IPS-18a (cell line): ENCODE data around the gene AHNAK2.
"Not testable (repeated sequence)": the region's sequence is repeated elsewhere in the genome, so short reads cannot be mapped to it uniquely, and the experiment has no call there.

Experiments
- H3K27ac ChIP-seq: one replicate; pipeline ENCODE4 v1.5.1; 2013; ENCODE audit warnings: low read length
- H3K27me3 ChIP-seq: one replicate; pipeline ENCODE4 v1.6.1; 2013; ENCODE audit warnings: mild to moderate bottlenecking, low read length; ENCODE audit not compliant: control insufficient read depth, insufficient read depth
- H3K36me3 ChIP-seq: one replicate; pipeline ENCODE4 v1.6.1; 2013; ENCODE audit warnings: low read depth, low read length; ENCODE audit not compliant: control insufficient read depth
- H3K4me1 ChIP-seq: one replicate; pipeline ENCODE4 v1.6.1; 2013; ENCODE audit warnings: low read depth, low read length; ENCODE audit not compliant: control insufficient read depth
- H3K4me3 ChIP-seq: one replicate; pipeline ENCODE4 v1.5.1; 2013; ENCODE audit warnings: low read length
- H3K9ac ChIP-seq: one replicate; pipeline ENCODE4 v1.6.1; 2013; ENCODE audit warnings: mild to moderate bottlenecking, low read length, moderate library complexity
- H3K9me3 ChIP-seq: one replicate; pipeline ENCODE4 v1.6.1; 2013; ENCODE audit warnings: low read depth, low read length; ENCODE audit not compliant: control insufficient read depth

AHNAK2 gene

DNA sequence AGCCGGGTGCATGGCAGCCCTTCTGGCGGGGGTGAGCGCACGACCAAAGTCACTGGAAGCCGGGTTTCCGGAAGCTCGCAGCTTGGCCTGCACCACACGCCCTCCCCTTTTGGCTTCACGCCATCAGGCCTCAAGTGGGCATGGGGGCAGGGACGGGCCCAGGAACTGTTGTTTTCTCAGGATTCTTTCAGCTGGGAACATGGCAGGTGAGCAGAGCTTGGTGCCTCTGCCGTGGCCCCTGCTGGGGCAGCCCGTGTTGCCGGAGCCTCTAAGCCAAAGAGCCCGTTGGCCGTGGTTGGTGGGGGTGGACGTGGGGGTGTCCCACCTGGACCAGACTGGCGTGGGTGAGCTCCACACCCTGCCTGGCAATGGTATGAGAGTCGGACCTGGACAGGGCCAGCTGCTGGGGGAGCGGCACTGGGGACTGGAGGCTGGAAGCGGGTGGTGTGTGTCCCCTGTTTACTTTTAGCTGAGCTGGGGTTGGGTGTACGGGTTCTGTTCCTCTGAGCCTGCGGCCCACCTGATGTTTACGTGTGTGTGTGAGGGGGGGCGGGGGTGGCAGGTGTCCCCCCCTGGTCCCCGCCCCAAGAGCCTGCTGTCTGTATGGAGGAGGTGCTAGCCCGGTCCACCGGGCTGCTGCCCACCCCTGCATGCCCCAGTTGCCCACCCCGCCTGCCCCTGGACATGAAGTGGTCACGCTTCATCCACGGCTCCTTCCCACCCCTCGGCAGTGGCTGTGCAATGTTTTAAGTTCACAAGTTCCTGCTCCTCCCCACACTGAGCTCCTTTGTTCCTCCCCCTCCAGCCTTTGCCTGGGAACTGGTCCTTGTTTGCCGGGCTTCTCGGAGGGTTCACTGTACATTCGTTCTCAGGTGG lies 82.2 kb downstream of the AHNAK2 start:
- no peak overlapping the region for H3K4me3 ChIP-seq
- H3K4me1 ChIP-seq = no peaks in the 10 kb centered on the region
- H3K27me3 ChIP-seq = peaks cover 11% of the 10 kb centered on the region
- H3K9me3 ChIP-seq = no peaks in the 10 kb centered on the region
- no peaks in the 10 kb centered on the region for H3K36me3 ChIP-seq
- H3K27ac ChIP-seq = no peak overlapping the region
- no peak overlapping the region for H3K9ac ChIP-seq

DNA sequence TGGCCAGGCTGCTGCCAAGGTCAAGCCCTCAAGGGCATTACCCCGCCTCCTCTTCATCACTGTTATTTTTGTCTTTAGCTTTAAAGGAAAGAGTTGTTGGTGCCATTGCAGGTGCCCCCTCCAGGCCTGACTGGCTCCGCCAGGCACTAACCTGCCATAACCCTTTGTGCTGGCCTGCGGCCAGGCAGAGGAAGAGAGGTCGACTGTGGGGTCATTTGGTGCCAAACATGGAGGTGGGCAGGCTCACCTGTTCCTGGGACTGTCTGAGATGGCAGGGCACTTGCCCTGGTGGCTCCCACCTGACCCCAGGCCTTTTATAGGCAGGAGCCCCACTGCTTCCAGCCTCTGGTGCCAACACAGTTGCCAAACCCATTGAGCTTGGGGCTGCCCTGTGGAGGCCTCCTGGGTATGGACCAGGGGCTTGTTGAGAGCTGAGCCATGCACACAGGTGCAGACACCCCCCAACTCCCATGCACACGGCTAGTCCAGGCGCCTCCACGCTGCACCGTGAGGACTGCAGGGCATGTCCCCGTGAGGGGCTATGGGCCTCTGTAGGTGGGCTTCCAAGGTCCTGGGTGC lies 82.9 kb downstream of the AHNAK2 start:
- Histone ChIP-seq H3K27me3 (peaks cover 3% of the 10 kb centered on the region), H3K9ac (no peak overlapping the region), H3K27ac (no peak overlapping the region), H3K36me3 (no peaks in the 10 kb centered on the region), H3K4me1 (no peaks in the 10 kb centered on the region), H3K4me3 (no peak overlapping the region), H3K9me3 (no peaks in the 10 kb centered on the region)

GRCh38 chr14:104894331-104895206 lies 83.6 kb downstream of the AHNAK2 start:
- H3K36me3 ChIP-seq = no peaks in the 10 kb centered on the region
- no peaks in the 10 kb centered on the region for H3K4me1 ChIP-seq
- no peak overlapping the region for H3K27ac ChIP-seq
- no peak overlapping the region for H3K4me3 ChIP-seq
- H3K9ac ChIP-seq = no peak overlapping the region
- no peaks in the 10 kb centered on the region for H3K9me3 ChIP-seq
- no peaks in the 10 kb centered on the region for H3K27me3 ChIP-seq

- Histone ChIP-seq H3K36me3 (no peaks in the 10 kb centered on the region), H3K9ac (no peak overlapping the region), H3K27ac (no peak overlapping the region), H3K9me3 (no peaks in the 10 kb centered on the region), H3K27me3 (no peaks in the 10 kb centered on the region), H3K4me3 (no peak overlapping the region), H3K4me1 (no peaks in the 10 kb centered on the region)
These were observed 84.6 kb downstream of the AHNAK2 start for GRCh38 chr14:104893435-104894207.

DNA sequence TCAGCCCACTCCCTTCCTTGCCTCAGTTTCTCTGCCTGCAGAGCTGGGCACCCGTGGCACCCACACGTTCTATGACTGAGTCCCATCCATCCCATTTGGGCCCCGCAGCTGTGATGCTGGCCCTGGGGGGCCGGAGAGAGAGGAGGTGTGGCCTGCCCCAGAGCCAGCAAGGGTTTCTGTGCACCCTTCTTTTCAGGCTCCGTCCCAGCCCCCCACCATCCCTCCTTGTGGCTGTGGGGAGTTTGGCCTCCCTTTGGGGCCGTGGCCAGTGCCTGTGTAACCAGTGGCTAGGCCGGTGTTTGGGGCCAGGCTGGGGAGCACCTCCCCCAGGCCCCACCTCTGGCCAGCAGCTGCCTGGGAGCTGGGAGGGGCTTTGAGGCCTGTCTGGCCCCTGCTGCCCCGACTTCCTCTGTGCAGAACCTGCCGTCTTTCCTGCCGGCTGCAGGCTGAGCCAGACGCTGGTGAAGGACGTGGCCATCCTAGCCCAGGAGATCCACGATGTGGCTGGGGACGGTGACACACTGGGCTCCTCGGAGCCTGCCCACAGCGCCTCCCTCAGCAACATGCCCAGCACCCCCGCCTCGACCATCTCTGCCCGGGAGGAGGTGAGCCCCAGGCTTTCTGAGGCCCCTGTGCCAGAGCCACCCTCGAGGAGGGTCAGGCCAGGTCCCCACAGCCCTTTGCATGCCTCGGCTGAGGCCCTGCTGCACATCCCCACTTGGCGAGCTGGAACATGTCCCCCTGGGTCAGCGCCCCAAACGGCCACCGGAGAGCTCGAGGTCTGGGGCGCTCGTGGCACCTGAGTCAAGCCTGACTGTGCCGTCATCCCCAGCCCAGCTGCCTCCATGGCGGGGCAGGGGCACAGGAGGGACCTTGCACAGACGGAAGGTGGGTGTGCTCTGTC lies 85.4 kb downstream of the AHNAK2 start:
- Histone ChIP-seq H3K27ac (no peak overlapping the region), H3K9ac (no peak overlapping the region), H3K4me3 (no peak overlapping the region), H3K27me3 (no peaks in the 10 kb centered on the region), H3K9me3 (no peaks in the 10 kb centered on the region), H3K4me1 (no peaks in the 10 kb centered on the region), H3K36me3 (no peaks in the 10 kb centered on the region)

- Histone ChIP-seq H3K9me3 (no peaks in the 10 kb centered on the region), H3K36me3 (no peaks in the 10 kb centered on the region), H3K27me3 (no peaks in the 10 kb centered on the region), H3K27ac (no peak overlapping the region), H3K9ac (no peak overlapping the region), H3K4me1 (no peaks in the 10 kb centered on the region), H3K4me3 (no peak overlapping the region)
These were observed 86.3 kb downstream of the AHNAK2 start for GRCh38 chr14:104891664-104892530.

DNA sequence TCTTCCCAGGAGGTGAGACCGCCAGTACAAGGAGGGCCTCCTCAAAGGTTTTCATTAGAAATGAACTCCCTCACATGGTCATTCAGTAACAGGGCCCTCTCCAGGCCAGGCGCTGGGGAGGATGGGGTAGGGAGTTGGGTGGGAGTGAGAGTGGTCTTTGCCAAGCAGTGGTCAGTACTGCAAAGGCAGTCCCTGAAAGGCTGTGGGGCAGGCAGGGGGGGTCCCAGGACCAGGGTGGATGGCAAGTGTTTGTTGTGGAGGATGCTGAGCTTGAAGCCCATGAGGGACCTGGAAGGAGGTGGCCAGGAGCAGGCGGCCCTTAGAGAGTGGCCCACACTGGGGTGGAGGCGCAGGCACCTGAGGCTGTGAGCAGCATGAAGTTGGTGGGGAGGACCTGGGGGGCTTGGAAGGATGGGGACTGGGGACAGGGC lies 87.0 kb downstream of the AHNAK2 start:
- no peaks in the 10 kb centered on the region for H3K4me1 ChIP-seq
- H3K27ac ChIP-seq = no peak overlapping the region
- no peak overlapping the region for H3K4me3 ChIP-seq
- H3K9ac ChIP-seq = no peak overlapping the region
- H3K27me3 ChIP-seq = no peaks in the 10 kb centered on the region
- H3K9me3 ChIP-seq = no peaks in the 10 kb centered on the region
- no peaks in the 10 kb centered on the region for H3K36me3 ChIP-seq

DNA sequence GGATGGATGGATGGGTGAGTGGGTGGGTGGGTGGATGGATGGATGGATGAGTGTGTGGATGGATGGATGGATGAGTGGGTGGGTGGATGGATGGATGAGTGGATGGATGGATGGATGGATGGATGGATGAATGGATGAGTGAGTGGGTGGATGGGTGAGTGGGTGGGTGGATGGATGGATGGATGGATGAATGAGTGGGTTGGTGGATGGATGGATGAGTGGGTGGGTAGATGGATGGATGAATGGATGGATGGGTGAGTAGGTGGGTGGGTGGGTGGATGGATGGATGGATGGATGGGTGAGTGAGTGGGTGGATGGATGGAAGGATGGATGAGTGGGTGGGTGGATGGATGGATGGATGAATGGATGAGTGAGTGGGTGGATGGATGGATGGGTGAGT lies 87.9 kb downstream of the AHNAK2 start:
- H3K9ac ChIP-seq, H3K36me3 ChIP-seq, H3K4me3 ChIP-seq, H3K9me3 ChIP-seq, H3K4me1 ChIP-seq, H3K27me3 ChIP-seq, H3K27ac ChIP-seq: not testable (repeated sequence)

- Histone ChIP-seq H3K27ac (no peak overlapping the region), H3K4me3 (no peak overlapping the region), H3K9me3 (no peaks in the 10 kb centered on the region), H3K9ac (no peak overlapping the region), H3K27me3 (no peaks in the 10 kb centered on the region), H3K4me1 (no peaks in the 10 kb centered on the region), H3K36me3 (no peaks in the 10 kb centered on the region)
These were observed 88.8 kb downstream of the AHNAK2 start for GRCh38 chr14:104889375-104889757.
